GM23338 (cell line): Measurements from ENCODE around the gene TRAF5. TPM values are rescaled to one million over a fixed set of nuclear protein-coding genes. Genes with fewer than 3 reads are reported as not detected.

ENCODE experiments used
- ATAC-seq: fragments of 200-7000 bp; cut with Tn5 transposase; 3 replicates; pipeline ENCODE4 v1.9.1; 2020
- DNase-seq: peaks from one replicate; pipeline ENCODE4 v3.0.0-alpha.2; 2015; ENCODE audit warnings: low spot score
- H2AFZ ChIP-seq: fragments of 200-600 bp; sonication (generic); 2 replicates; pipeline ENCODE4 v1.8.0; 2016; ENCODE audit warnings: antibody characterized with exemption, mild to moderate bottlenecking, moderate library complexity
- H3F3A ChIP-seq: fragments of 200-600 bp; sonication (generic); replicated peaks from 2 replicates; pipeline ENCODE4 v1.8.0; 2017; ENCODE audit warnings: antibody characterized with exemption, mixed run types, low read depth
- H3K27ac ChIP-seq: fragments of 200-600 bp; sonication (generic); 2 replicates; pipeline ENCODE4 v1.6.1; 2016; ENCODE audit warnings: low read depth
- H3K27me3 ChIP-seq: fragments of 200-600 bp; sonication (generic); 2 replicates; pipeline ENCODE4 v1.8.0; 2016; ENCODE audit warnings: mild to moderate bottlenecking, mixed run types, moderate library complexity; ENCODE audit not compliant: insufficient read depth
- H3K36me3 ChIP-seq: fragments of 200-600 bp; sonication (generic); 2 replicates; pipeline ENCODE4 v1.8.0; 2016; ENCODE audit warnings: mild to moderate bottlenecking; ENCODE audit not compliant: insufficient read depth
- H3K4me1 ChIP-seq: fragments of 200-600 bp; sonication (generic); 2 replicates; pipeline ENCODE4 v1.8.0; 2016; ENCODE audit warnings: mild to moderate bottlenecking, moderate library complexity; ENCODE audit not compliant: insufficient read depth
- H3K4me2 ChIP-seq: fragments of 200-600 bp; sonication (generic); 2 replicates; pipeline ENCODE4 v1.7.1; 2017; ENCODE audit warnings: mixed run types
- H3K4me3 ChIP-seq: fragments of 200-600 bp; sonication (generic); 2 replicates; pipeline ENCODE4 v1.6.1; 2016; ENCODE audit warnings: mixed run types
- H3K79me2 ChIP-seq: fragments of 200-600 bp; sonication (generic); replicated peaks from 2 replicates; pipeline ENCODE4 v1.8.0; 2017; ENCODE audit warnings: mild to moderate bottlenecking; ENCODE audit not compliant: insufficient read depth
- H3K9me2 ChIP-seq: fragments of 200-600 bp; sonication (generic); 2 replicates; pipeline ENCODE4 v1.8.0; 2017; ENCODE audit not compliant: insufficient read depth
- H4K20me1 ChIP-seq: fragments of 200-600 bp; sonication (generic); replicated peaks from 2 replicates; pipeline ENCODE4 v1.8.0; 2017; ENCODE audit warnings: mild to moderate bottlenecking; ENCODE audit not compliant: insufficient read depth
- H3K27ac Mint-ChIP-seq: 2 replicates; pipeline ENCODE4 v1.8.0; 2020; ENCODE audit warnings: inconsistent platforms, mild to moderate bottlenecking, moderate library complexity, mixed read lengths
- H3K27me3 Mint-ChIP-seq: 3 replicates; pipeline ENCODE4 v1.8.0; 2022; ENCODE audit warnings: low read depth, mild to moderate bottlenecking, moderate library complexity, mixed read lengths, inconsistent platforms; ENCODE audit not compliant: insufficient read depth, poor library complexity
- H3K36me3 Mint-ChIP-seq: 3 replicates; pipeline ENCODE4 v1.8.0; 2021; ENCODE audit warnings: low read depth, mild to moderate bottlenecking, inconsistent platforms, moderate library complexity, mixed read lengths
- H3K4me1 Mint-ChIP-seq: 3 replicates; pipeline ENCODE4 v1.8.0; 2020; ENCODE audit warnings: mild to moderate bottlenecking, inconsistent platforms, mixed read lengths
- H3K4me3 Mint-ChIP-seq: 3 replicates; pipeline ENCODE4 v1.8.0; 2021; ENCODE audit warnings: moderate library complexity, mild to moderate bottlenecking, inconsistent platforms, mixed read lengths
- H3K9me3 Mint-ChIP-seq: 3 replicates; pipeline ENCODE4 v1.8.0; 2020; ENCODE audit warnings: moderate library complexity, mild to moderate bottlenecking, inconsistent platforms, mixed read lengths
- NANOG ChIP-seq: IDR thresholded peaks from 2 replicates; pipeline ENCODE4 v1.6.1; 2016; ENCODE audit warnings: antibody characterized with exemption, borderline replicate concordance
- POLR2AphosphoS5 ChIP-seq: IDR thresholded peaks from 2 replicates; pipeline ENCODE4 v1.6.1; 2016; ENCODE audit warnings: antibody characterized with exemption, low read depth
- STAT1 ChIP-seq: IDR thresholded peaks from one replicate; pipeline ENCODE4 v1.6.1; 2016; ENCODE audit warnings: antibody characterized with exemption; ENCODE audit not compliant: unreplicated experiment
- ZNF331 ChIP-seq: fragments of 250-450 bp; sonication (Bioruptor Pico); IDR thresholded peaks from 2 replicates; pipeline ENCODE4 v1.5.0; 2020; ENCODE audit warnings: low read depth, mild to moderate bottlenecking, moderate library complexity
- polyA plus RNA-seq: library from polyadenylated mRNA; unstranded; fragments of >200 nt; fragmentation: Nextera tagmentation; extraction: Ambion mirVana; gene quantifications from 2 replicates; pipeline ENCODE4 v1.2.1, GENCODE V29; 2016
- total RNA-seq: library from RNA; depleted of rRNA; stranded (reverse); fragments of >200 nt; shearing (Covaris generic); gene quantifications from 2 replicates; pipeline ENCODE4 v1.2.3, GENCODE V29; 2014
- TF ChIP-seq, protein P1 (sequence below): fragments of 250-450 bp; sonication (Bioruptor Pico); IDR thresholded peaks from 2 replicates; pipeline ENCODE4 v1.5.0; 2020; ENCODE audit warnings: mild to moderate bottlenecking, moderate library complexity
- TF ChIP-seq, protein P2 (sequence below): IDR thresholded peaks from 2 replicates; pipeline ENCODE4 v1.6.1; 2016; ENCODE audit warnings: antibody characterized with exemption

The TRAF5 gene
- total and polyA plus RNA-seq, 2 experiments from 2014 or later, result 9.2 to 18.9 TPM

DNA sequence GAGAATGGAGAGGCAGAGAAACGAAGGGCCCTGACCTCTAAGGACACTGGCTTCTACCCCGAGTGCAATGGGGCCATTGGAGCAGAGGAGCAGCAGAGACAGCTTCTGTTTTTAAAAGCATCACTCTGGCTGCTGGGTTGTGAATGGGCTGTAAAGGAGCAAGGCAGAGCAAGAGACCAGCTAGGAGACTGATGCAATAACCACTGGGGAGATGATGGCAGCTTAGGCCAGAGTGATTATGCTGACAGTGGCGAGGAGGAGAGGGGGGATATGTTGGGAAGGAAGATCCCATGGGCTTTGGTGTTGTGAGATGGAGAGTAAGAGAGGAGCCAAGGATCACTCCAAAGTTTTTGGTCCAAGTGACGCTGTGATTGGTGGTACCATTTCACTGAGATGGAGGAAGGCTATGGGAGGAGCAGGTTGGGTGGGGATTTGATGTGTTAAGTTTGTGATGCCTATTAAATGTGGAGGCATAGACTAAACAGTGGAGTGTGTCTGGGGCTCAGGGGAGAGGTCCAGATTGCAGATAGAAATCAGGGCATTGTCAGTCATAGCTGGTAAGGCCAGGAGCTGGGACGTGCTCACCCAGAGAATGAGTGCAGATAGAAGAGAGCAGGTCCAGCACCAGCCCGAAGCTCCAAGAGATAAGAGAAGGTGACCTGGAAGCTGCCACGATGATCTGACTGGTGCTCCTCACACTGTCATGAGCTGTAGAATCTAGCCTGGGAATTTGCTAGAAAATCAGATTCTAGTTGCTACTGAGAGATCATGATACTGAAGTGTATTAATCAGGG is 11.0 kb downstream of the TRAF5 start:
- Mint-ChIP-seq H3K36me3 (no peaks in the 10 kb centered on the region; the same call in 2 of the 3 replicates), H3K27me3 (peaks cover 2% of the 10 kb centered on the region), H3K9me3 (no peaks in the 10 kb centered on the region), H3K4me3 (no peak overlapping the region), H3K4me1 (peaks cover 28% of the 10 kb centered on the region), H3K27ac (peak overlapping the region; percentile 25)
- no peak for ATAC-seq
- Histone ChIP-seq H3K79me2 (peaks cover 62% of the 10 kb centered on the region), H3K9me2 (no peaks in the 10 kb centered on the region), H3K4me2 (no peak overlapping the region), H3K4me1 (peaks cover 6% of the 10 kb centered on the region; the same call in 1 of the 2 replicates), H3K27ac (no peak overlapping the region), H3K4me3 (no peak overlapping the region), H4K20me1 (no peaks in the 10 kb centered on the region), H2AFZ (no peak overlapping the region), H3F3A (no peaks in the 10 kb centered on the region), H3K36me3 (no peaks in the 10 kb centered on the region), H3K27me3 (no peaks in the 10 kb centered on the region)
- DNase-seq, result no peak
- TF ChIP-seq, protein P1, sequence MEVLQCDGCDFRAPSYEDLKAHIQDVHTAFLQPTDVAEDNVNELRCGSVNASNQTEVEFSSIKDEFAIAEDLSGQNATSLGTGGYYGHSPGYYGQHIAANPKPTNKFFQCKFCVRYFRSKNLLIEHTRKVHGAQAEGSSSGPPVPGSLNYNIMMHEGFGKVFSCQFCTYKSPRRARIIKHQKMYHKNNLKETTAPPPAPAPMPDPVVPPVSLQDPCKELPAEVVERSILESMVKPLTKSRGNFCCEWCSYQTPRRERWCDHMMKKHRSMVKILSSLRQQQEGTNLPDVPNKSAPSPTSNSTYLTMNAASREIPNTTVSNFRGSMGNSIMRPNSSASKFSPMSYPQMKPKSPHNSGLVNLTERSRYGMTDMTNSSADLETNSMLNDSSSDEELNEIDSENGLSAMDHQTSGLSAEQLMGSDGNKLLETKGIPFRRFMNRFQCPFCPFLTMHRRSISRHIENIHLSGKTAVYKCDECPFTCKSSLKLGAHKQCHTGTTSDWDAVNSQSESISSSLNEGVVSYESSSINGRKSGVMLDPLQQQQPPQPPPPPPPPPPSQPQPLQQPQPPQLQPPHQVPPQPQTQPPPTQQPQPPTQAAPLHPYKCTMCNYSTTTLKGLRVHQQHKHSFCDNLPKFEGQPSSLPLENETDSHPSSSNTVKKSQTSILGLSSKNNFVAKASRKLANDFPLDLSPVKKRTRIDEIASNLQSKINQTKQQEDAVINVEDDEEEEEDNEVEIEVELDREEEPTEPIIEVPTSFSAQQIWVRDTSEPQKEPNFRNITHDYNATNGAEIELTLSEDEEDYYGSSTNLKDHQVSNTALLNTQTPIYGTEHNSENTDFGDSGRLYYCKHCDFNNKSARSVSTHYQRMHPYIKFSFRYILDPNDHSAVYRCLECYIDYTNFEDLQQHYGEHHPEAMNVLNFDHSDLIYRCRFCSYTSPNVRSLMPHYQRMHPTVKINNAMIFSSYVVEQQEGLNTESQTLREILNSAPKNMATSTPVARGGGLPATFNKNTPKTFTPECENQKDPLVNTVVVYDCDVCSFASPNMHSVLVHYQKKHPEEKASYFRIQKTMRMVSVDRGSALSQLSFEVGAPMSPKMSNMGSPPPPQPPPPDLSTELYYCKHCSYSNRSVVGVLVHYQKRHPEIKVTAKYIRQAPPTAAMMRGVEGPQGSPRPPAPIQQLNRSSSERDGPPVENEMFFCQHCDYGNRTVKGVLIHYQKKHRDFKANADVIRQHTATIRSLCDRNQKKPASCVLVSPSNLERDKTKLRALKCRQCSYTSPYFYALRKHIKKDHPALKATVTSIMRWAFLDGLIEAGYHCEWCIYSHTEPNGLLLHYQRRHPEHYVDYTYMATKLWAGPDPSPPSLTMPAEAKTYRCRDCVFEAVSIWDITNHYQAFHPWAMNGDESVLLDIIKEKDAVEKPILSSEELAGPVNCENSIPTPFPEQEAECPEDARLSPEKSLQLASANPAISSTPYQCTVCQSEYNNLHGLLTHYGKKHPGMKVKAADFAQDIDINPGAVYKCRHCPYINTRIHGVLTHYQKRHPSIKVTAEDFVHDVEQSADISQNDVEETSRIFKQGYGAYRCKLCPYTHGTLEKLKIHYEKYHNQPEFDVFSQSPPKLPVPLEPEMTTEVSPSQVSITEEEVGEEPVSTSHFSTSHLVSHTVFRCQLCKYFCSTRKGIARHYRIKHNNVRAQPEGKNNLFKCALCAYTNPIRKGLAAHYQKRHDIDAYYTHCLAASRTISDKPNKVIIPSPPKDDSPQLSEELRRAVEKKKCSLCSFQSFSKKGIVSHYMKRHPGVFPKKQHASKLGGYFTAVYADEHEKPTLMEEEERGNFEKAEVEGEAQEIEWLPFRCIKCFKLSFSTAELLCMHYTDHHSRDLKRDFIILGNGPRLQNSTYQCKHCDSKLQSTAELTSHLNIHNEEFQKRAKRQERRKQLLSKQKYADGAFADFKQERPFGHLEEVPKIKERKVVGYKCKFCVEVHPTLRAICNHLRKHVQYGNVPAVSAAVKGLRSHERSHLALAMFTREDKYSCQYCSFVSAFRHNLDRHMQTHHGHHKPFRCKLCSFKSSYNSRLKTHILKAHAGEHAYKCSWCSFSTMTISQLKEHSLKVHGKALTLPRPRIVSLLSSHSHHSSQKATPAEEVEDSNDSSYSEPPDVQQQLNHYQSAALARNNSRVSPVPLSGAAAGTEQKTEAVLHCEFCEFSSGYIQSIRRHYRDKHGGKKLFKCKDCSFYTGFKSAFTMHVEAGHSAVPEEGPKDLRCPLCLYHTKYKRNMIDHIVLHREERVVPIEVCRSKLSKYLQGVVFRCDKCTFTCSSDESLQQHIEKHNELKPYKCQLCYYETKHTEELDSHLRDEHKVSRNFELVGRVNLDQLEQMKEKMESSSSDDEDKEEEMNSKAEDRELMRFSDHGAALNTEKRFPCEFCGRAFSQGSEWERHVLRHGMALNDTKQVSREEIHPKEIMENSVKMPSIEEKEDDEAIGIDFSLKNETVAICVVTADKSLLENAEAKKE (CRISPR knock-in tag), result no peak
- no peak for TF ChIP-seq NANOG
- no peak for TF ChIP-seq POLR2AphosphoS5

DNA sequence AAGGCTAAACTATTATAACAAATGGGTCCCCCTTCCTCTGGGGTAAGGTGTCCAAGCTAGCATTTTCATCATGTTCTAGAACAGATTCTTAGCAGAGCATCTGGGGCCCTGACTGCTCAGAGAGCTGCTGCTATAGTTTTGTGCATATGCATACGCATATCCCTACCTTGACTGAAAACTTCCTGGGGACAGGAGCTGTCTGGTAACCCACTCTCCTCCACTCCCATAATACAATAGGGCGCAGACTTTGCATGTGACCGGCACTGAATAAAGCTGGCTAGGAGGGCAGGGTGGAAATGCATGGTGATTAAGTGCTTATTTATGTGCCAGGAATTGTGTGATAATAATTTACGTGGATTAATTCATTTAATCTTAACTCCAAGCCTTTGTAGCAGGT is 11.6 kb downstream of the TRAF5 start:
- no peak overlapping the region for H3K27ac Mint-ChIP-seq
- Histone ChIP-seq H3K27ac (no peak overlapping the region), H4K20me1 (no peaks in the 10 kb centered on the region), H3K4me2 (no peak overlapping the region), H3K4me1 (peaks cover 6% of the 10 kb centered on the region; the same call in 1 of the 2 replicates), H2AFZ (no peak overlapping the region), H3F3A (no peaks in the 10 kb centered on the region), H3K27me3 (no peaks in the 10 kb centered on the region), H3K36me3 (no peaks in the 10 kb centered on the region), H3K9me2 (no peaks in the 10 kb centered on the region), H3K4me3 (no peak overlapping the region), H3K79me2 (peaks cover 56% of the 10 kb centered on the region)
- no peaks in the 10 kb centered on the region; the same call in 2 of the 3 replicates for H3K36me3 Mint-ChIP-seq
- peaks cover 28% of the 10 kb centered on the region for H3K4me1 Mint-ChIP-seq
- no peak overlapping the region for H3K4me3 Mint-ChIP-seq
- DNase-seq (no peak), ATAC-seq (no peak)
- no peaks in the 10 kb centered on the region for H3K9me3 Mint-ChIP-seq
- peaks cover 2% of the 10 kb centered on the region for H3K27me3 Mint-ChIP-seq
- TF ChIP-seq, protein P2, sequence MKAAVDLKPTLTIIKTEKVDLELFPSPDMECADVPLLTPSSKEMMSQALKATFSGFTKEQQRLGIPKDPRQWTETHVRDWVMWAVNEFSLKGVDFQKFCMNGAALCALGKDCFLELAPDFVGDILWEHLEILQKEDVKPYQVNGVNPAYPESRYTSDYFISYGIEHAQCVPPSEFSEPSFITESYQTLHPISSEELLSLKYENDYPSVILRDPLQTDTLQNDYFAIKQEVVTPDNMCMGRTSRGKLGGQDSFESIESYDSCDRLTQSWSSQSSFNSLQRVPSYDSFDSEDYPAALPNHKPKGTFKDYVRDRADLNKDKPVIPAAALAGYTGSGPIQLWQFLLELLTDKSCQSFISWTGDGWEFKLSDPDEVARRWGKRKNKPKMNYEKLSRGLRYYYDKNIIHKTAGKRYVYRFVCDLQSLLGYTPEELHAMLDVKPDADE, result no peak
- TF ChIP-seq NANOG, result no peak
- no peak for TF ChIP-seq ZNF331 (CRISPR knock-in tag)
- no peak for TF ChIP-seq STAT1
